ENCODE data around the gene NAALADL2.

Gene NAALADL2

GRCh38 chr3:175573226-175573625 is 714.1 kb downstream of the NAALADL2 start:
- DNase-seq (ENCODE audit: low read depth), result no peak
- no peak overlapping the region for H3K4me3 ChIP-seq (ENCODE audit: low read length)
- TF ChIP-seq CTCF (conservative IDR thresholded peaks at IDR 0.05; ENCODE audit: low read depth, low read length), result no peak

- TF ChIP-seq CTCF (conservative IDR thresholded peaks at IDR 0.05; ENCODE audit: low read depth, low read length), result no peak
- DNase-seq (ENCODE audit: low read depth), result no peak
- H3K4me3 ChIP-seq (ENCODE audit: low read length), result no peak overlapping the region
Measured at GRCh38 chr3:175580318-175580717, 721.2 kb downstream of the NAALADL2 start.

- no peak for DNase-seq (ENCODE audit: low read depth)
Measured at GRCh38 chr3:175585898-175586297, 726.8 kb downstream of the NAALADL2 start.

GRCh38 chr3:175590745-175591144 is 731.6 kb downstream of the NAALADL2 start:
- no peak for TF ChIP-seq CTCF (conservative IDR thresholded peaks at IDR 0.05; ENCODE audit: low read depth, low read length)
- DNase-seq (ENCODE audit: low read depth), result no peak
- no peak overlapping the region for H3K4me3 ChIP-seq (ENCODE audit: low read length)

More at GRCh38 chr3:175585898-175586297, 726.8 kb downstream of the NAALADL2 start:
- H3K4me3 ChIP-seq (ENCODE audit: low read length), result no peak overlapping the region
- no peak for TF ChIP-seq CTCF (conservative IDR thresholded peaks at IDR 0.05; ENCODE audit: low read depth, low read length)

GRCh38 chr3:175591375-175591774 is 732.2 kb downstream of the NAALADL2 start:
- no peak for DNase-seq (ENCODE audit: low read depth)
- H3K4me3 ChIP-seq (ENCODE audit: low read length), result no peak overlapping the region
- TF ChIP-seq CTCF (conservative IDR thresholded peaks at IDR 0.05; ENCODE audit: low read depth, low read length), result no peak

- no peak for DNase-seq (ENCODE audit: low read depth)
- no peak overlapping the region for H3K4me3 ChIP-seq (ENCODE audit: low read length)
- TF ChIP-seq CTCF (conservative IDR thresholded peaks at IDR 0.05; ENCODE audit: low read depth, low read length), result no peak
Measured at GRCh38 chr3:175593331-175593730, 734.2 kb downstream of the NAALADL2 start.

- no peak for DNase-seq (ENCODE audit: low read depth)
- no peak overlapping the region for H3K4me3 ChIP-seq (ENCODE audit: low read length)
- no peak for TF ChIP-seq CTCF (conservative IDR thresholded peaks at IDR 0.05; ENCODE audit: low read depth, low read length)
Measured at GRCh38 chr3:175598740-175599139, 739.6 kb downstream of the NAALADL2 start.

All from retinal pigment epithelial cell (primary cell).